ENCODE measurements around the gene TRIM2.

Gene TRIM2

DNA sequence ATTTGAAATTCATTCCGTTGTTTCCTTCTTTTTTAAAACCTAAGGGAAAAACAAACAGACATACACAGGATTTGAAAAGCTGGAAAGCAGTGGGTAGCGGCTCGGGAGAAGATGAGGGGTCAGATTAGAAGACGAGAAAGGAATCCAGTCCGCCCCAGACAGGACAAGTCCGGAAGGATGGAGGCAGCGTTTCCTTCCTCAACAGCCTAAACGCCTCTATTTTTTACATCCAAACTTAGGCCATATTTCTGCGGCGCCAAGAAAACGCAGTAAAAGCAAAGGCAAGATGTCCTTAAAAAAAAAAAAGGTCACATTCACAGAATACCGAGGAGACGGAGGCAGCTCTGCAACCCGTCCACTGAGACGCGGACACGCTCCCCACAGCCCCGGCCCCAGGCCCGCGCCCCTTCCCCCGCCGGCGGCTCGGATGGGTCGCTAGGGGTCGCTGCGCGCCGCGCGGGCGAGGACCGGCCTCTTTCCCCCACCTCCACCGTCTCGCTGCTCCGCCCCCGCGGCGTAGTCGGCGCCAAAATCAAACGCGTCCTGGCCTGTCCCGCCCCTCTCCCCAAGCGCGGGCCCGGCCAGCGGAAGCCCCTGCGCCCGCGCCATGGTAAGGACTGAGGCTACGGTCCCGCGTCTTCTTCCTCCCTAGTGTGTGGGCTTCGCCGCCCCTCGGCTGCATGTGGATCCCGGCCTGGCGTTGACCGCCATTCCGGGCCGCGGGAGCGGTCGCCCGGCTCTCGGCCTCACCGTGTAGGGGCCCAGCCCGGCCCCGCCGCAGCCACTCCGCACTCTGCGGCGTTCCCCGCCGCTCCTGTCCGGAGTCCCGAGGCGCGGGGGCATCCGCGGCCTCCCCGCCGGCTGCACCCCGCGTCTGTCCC lies 140.1 kb downstream of the TRIM2 start, which contains the start of gene MND1:
TSS of gene MND1 (plus strand) at position 558 of the 881 bp plus-strand sequence. CDS start at position 608, 50 bp downstream.
- DNase-seq: peak; percentile 92

DNA sequence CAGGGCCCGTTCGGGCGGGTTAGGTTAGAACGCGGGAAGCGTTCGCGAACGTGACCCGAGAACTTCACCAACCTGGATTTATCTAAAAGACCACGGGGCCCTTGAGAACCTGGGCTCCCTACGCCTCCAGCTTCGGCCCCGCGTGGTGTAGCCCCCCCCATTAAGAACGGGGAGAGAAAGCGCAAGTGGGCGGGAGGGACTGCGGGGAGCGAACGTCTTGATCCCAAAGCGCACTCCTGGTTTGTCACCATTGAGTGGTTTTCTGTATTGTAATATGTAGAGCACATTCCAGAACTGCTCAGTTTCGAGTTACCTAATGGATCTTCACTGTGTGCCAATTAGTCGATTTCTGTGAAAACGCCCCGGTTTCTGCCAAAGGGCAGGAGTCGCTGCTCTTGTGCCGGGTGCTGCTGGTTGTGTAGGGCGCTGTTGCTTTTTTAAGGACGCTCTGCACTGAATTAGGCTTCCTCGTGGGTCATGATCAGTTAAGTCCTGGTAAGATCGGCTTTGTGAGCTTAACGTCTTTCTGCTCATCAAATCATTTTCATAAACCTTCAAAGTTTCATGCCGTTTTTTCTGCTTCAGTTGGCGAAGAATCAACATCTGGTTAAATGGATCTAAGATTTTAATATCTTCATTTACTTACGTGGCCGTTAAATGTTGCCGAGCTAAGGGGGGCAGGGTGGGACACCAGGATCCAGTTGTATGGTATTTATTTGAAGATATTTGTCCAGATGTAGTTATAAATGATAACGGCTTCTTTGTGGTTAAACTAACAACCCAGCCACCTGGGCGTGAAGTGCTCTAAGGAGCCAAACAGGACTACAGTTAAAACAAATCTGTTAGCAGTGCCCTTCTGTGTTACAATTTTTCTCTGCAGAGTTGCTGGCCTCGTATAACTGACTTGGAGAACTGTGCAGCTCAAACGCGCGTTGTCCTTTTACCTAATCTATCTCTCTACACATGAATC lies 141.1 kb downstream of the TRIM2 start:
- peak; percentile 69 for DNase-seq

DNA sequence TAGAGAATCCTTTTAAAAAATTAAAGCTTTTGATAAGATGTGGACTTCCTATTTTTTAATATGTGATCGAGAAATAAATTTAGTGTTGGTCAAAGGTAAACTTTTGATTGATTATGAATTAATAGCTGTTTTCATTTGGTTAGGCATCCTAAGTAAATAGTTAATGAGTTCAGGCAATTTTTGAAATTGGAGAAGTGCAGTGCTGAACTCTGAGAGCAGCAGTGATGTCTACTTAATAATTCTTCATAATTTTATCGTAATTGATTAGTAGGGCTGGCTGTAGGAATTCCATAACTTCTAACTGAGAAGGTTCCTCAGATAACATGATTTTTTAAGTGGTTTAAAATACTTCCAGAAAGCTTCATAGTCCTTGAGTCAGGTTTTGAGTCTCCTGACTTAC lies 141.8 kb downstream of the TRIM2 start:
- DNase-seq: no peak

DNA sequence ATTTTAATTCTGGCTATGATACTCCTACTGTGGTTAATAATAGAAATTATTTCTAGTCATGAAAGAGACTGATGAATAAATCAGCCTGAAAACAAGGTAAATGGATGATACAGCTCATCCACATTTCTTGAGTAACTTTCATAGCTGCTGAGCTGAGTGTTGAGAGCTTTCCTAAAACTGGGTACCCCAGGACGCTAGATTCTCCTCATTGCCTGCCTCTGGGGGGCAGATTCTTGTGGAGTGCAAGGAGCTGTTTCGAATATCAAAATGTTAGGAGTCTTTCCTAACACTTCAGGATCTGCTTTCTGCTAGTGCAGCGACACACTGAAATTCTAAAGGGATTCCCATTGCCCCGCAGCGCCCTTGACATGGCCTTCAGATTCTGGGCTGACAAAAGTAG lies 142.3 kb downstream of the TRIM2 start:
- no peak for DNase-seq

DNA sequence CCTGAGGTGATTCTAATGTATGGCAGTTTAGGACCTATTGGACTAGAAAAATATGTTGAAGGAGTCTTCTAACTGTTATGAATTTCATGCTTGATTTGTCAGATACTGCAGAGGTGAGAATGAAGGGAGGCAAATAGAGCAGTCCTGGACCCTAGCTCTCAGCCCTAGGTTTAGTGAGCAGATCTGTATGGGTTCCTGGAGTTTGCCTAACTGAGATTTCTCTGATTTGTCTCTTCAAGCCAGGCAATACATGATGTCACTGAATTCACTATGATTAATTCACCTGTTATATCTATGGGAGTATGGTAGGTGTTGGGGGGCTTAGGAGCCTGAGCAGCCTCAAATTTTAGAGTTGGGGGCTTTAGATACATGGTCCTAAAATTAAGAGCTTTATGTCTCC lies 142.9 kb downstream of the TRIM2 start:
- no peak for DNase-seq

DNA sequence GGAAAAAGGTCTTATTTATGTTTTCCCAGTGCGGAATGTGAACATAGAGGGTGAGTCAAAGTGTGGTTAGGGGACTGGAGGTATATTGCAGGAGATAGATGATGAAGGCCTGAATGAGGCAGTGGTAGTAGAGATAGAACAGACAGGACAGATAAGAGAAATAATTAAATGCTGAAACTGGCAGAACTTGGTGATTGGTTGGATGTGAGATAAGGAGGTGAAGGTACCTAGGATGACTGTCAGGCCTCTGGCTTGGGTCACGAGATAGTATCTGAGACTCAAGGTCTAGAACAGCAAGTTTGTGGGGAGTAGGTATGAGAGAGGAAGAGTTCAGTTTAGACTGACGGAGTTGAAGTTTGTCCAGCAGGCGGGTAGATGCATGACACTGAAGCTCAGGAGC lies 143.8 kb downstream of the TRIM2 start:
- DNase-seq: no peak

DNA sequence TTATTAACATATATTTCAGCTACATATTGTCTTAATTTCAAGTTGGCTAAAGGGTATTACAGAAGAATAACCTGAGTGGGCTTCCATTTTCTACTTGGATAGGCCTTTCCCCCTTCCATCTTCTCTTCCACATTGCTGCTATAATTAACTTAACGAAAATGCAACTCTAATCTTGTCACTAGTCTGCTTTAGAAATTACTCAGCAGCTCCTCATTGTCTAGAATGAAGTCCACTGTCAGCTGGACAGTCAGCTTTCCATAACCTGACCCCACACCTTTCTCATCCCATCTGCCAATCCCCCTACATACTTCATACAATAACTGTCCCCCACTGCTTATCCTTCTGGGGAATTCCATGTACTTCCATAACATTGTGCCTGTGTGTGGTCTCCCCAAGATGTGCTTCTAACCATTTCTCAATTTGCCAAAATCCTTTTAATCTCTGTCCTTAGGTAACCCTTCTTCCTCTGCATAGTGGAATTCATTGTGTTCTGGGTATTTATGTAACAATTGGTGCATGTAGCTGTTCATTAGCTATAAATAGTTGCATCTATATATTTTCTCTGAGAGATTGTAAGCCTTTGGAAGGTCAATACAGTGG lies 145.1 kb downstream of the TRIM2 start:
- no peak for DNase-seq

DNA sequence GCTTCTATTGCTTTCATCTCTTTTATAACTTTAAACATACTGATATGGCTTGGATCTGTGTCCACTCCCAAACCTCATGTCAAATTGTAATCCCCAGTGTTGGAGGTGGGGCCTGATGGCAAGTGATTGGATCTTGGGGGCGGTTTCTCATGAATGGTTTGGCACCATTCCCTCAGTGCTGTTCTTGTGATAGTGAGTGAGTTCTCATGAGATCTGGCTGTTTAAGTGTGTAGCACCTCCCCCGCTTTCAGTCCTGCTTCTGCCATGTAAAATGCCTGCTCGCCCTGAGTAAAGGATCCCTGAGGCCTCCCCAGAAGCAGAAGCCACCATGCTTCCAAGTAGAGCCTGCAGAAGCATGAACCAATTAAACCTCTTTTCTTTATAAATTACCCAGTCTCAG lies 157.9 kb downstream of the TRIM2 start:
- DNase-seq: no peak

DNA sequence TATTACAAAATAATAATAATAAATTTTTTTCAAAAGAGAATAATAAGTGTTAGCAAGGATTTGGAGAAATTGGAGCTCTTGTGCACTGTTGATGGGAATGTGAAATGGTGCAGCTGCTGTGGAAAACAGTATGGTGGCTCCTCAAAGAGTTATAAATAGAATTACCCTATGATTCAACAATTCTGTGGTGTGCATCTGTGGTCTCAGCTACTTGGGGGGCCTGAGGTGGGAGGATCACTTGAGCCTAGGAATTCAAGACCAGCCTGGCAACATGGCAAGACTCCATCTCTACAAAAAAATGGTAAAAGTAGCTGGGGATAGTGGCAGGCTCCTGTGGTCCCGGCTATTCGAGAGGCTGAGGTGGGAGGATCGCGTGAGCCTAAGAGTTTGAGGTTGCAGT lies 159.8 kb downstream of the TRIM2 start:
- DNase-seq: no peak

DNA sequence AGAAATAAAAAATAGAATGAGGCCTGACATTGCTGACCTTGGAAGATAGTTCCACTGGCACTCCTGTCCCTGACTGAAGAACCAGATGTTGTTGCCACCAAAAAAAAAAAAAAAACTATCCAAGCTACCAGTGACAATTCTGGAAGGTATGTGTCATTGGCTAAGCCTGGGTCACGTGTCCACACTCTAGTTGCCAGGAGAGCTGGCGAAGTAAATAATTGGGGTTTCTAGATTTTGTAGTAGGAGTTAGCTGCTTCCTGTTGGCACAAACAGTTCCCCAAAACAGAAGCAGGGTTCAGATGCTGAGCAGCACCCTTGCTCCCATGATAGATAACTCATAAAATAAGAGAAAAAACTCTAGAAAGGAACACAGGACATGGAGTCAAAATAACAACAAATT lies 160.8 kb downstream of the TRIM2 start:
- no peak for DNase-seq

DNA sequence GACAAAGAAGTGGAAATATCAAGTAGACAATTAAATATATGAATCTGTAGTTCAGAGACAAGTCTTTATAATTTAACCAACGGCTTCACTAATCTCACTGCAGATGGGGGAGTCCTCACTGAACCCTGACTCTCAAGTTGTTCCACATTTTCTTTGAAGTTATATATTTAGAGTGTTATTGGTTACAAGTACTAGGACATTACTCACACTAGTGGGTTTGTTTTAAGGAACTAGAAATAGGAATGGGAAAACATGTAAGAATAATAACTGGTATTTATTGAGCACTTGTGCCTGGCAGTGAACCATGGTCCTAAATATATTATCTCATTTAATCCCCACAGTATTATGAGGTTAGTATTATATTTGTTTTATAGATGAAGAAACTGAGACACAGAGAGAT lies 162.2 kb downstream of the TRIM2 start:
- no peak for DNase-seq

DNA sequence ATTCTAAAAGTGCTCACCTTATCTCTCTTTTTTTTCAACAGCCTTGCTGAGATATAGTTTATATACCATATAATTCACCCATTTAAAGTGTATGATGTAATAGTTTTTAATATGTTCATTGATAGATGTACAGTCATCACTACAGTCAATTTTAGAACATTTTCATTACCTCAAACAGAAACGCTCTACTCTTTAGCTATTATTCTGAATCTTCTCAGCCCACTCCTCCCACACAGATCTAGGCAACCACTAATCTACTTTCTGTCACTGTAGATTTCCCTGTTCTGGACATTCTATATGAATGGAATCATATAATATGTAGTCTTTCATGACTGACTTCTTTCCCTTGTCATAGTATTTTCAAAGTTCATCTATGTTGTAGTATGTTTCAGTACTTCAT lies 162.8 kb downstream of the TRIM2 start:
- DNase-seq: no peak

DNA sequence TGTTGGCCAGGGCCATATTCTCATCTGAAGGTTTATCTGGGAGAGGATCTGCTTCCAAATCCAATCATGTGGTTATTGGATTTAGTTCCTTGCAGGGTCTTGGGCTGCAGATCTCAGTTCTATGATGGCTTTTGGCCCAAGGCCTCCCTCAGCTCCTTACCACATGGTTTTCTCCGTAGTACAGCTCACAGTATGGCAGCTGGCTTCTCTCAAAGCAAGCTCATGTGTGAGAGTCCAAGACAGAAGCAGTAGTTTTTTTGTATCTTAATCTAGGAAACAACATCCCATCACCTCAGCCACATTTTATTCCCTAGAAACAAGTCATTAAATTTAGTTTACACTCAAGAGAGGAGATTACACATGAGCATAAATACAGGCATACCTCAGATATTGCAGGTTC lies 164.8 kb downstream of the TRIM2 start:
- no peak for DNase-seq

DNA sequence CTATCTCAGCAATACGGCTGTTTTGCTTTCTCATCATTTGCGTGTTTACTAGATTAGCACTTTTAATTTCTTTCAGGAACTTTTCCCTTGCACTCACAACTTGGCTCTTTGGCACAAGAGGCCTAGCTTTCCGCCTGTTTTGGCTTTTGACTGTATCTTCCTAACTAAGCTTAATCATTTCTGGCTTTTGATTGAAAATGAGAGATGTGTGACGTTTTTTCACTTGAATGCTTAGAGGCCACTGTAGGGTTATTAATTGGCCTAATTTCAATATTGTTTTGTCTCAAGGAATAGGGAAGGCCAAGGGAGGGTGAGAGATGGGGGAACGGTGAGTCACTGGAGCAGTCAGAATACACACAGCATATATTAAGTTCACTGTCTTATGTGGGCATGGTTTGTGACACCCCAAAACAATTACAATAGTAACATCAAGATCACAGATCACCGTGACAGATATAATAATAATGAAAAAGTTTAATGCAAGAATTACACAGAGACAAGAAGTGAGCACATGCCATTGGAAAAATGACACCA lies 167.5 kb downstream of the TRIM2 start:
- no peak for DNase-seq

DNA sequence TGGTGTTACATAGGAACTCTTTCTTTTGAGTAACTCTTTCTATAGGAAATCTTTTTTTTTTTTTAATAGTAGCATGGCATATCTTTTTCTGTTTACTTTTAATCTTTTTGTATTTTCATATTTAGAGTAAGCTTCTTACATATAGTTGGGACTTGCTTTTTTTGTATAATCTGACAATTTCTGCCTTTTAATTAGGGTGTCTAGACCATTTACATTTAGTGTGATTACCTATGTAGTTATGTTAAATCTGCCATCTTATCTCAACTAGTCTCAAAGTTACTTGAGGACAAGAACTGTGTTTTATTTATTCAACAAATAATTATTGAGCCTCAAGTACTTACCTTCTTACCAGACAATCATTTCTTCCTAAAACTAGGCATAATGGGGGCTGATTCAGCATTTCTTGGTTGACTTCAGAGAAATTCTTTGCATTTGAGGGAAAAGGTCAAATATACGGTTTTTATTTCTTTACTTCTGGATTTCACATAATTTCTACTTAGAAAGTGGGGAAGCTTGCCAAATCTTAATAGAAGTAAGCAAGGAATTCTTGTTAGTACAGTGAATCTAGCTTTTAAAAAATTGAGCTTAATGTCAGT lies 168.8 kb downstream of the TRIM2 start:
- DNase-seq: no peak

DNA sequence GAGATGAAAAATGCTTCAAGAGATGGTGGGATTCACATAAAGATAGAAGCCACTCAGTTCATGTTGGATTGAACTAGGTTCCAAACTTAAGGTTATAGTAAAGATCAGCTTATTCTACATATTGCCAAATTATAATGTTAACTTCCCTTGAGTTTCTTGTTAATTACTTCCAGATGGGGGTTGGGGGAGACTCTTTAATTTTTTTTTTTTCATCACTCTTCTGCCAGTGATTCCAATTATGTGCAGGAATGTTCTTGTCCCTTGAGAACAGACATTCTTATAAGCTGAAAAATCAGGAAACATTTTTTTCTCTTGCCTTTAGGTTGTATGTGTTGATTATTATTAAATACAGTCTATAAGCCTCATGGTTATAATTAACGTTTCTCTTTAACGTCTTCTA lies 170.2 kb downstream of the TRIM2 start:
- DNase-seq: no peak

DNA sequence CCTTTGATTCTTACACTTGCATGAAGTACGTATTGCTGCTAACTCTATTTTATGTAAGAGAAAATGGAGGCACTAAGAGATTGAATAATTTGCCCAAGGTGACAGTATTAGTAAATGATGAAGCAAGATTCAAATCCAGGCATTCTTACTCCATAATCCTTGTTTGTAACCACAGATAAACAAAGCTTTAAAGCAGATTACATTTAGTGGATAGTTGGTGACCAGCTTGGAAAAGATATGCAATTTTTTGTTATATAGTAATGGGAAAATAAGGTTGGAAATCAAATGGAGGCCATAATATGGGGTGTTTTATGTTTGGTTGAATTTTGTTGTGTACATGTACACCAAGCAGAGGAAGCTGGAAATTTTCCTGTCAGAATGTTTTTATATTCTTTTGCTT lies 171.1 kb downstream of the TRIM2 start:
- DNase-seq: no peak

DNA sequence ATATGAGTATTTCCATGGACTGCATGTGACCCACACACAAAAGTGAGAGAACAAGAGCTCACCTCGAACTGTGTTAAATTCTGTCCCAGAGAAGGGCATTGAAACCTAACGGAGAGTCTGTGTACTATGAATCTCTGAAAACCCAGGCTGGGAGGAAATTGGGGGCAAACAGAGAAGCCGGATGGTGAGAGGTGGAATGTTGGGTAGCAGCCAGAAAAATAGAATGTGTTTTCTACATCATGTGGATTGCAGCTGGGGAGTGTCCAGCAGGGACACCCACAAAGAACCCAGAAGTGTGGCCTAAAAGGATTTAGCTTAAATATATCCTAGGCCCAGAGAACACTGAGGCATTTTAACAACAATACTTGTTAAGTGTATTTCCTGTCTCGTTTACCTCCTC lies 178.9 kb downstream of the TRIM2 start:
- no peak for DNase-seq

DNA sequence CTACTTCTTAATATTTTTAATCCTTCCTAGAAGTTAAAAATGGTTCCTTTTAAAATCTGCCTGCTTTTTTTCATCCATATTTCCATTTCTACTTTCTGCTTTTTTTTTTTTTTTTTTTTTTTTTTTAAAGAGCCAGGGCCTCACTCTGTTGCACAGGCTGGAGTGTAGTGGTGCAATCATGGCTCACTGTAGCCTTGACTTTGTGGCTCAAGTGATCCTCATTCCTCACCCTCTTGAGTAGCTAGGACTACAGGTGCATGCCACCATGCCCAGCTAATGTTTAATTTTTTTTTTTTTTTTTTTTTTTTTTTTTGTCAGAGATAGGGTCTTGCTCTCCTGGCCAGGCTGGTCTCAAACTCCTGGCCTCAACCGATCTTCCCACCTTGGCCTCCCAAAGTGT lies 179.9 kb downstream of the TRIM2 start:
- no peak for DNase-seq

DNA sequence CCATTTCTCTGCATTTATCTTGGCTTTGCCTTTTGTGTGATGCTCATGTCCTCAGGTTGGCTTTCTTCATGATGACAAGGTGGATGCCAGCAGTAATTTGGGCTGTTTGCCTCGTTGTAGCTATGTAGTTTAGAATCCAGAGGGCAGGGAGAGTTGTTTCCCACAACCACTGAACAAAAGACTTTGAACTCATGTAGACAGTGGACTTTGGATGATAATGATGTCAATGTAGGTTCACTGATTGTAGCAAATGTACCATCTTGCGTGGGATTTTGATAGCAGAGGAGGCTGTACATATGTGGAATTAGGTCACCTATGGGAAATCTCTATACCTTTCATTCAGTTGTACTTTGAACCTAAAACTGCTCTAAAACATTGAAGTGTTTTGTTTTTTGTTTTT lies 181.5 kb downstream of the TRIM2 start:
- DNase-seq: no peak

DNA sequence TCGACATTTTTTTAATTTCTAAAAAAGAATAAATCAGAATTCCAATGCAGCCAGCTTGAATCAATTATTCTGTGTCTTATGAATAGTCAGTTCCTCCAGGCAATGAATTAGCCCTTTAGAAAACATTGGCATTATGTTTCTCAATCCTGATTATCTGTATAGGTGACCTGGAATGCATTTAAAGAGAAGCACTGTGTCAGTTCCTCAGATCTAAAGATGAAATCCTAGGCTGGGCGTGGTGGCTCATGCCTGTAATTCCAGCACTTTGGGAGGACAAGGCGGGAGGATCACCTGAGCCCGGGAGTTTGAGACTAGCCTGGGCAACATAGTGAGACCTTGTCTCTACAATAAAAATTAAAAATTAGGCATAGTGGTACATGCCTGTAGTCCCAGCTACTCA lies 183.7 kb downstream of the TRIM2 start:
- DNase-seq: no peak

Data from left hindlimb (tissue), 1 donor.